Gastrocnemius medialis (tissue), 4 donors: Measurements from ENCODE around the gene COLQ.

Experiments
- POLR2A ChIP-seq, 2 donors: fragments of 450-650 bp; IDR thresholded peaks; one replicate each; pipeline ENCODE4 v1.6.1; 2017; ENCODE audit warnings: antibody characterized with exemption in 2 of 2, mild to moderate bottlenecking in 2 of 2, moderate library complexity in 2 of 2
- TF ChIP-seq, protein P1 (sequence below), 5 experiments: fragments of 450-650 bp in 3 of 5; fragments of 200-600 bp in 2 of 5; sonication (generic) in 2 of 5; IDR thresholded peaks in 4 of 5; conservative IDR thresholded peaks in 1 of 5; 1 replicate in 4 of 5; 2 replicates in 1 of 5; pipeline ENCODE4 v1.5.1; 2016 to 2019; ENCODE audit warnings: antibody characterized with exemption in 5 of 5, mild to moderate bottlenecking in 3 of 5, moderate library complexity in 3 of 5

DNA sequence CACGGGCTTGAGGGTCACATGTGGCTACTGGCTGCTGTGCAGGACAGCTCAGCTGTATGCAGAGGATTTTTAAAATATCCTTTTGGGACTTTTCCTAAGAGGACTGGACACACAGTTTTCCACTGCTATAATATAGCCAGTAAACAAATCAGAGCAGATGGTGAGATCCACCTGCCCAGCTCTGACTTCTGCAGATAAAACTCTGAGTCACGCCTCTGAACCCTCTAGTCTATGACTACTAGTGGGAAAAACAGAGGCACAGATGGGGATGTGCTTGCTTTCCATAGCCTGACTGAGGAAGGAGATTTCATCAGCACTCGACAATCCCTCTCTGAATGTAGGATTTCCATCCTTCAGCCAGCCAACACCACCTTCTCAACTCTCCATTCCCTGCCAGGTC lies 45.1 kb downstream of the COLQ start:
- TF ChIP-seq, protein P1, sequence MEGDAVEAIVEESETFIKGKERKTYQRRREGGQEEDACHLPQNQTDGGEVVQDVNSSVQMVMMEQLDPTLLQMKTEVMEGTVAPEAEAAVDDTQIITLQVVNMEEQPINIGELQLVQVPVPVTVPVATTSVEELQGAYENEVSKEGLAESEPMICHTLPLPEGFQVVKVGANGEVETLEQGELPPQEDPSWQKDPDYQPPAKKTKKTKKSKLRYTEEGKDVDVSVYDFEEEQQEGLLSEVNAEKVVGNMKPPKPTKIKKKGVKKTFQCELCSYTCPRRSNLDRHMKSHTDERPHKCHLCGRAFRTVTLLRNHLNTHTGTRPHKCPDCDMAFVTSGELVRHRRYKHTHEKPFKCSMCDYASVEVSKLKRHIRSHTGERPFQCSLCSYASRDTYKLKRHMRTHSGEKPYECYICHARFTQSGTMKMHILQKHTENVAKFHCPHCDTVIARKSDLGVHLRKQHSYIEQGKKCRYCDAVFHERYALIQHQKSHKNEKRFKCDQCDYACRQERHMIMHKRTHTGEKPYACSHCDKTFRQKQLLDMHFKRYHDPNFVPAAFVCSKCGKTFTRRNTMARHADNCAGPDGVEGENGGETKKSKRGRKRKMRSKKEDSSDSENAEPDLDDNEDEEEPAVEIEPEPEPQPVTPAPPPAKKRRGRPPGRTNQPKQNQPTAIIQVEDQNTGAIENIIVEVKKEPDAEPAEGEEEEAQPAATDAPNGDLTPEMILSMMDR (IDR thresholded peaks at IDR 0.05 in 4 of 5, conservative IDR thresholded peaks at IDR 0.05 in 1 of 5): no peak
- TF ChIP-seq POLR2A (IDR thresholded peaks at IDR 0.05): no peak
